Keratinocyte (primary cell): ENCODE data around the gene CHST8. TPM values are rescaled to one million over a fixed set of nuclear protein-coding genes. Genes with fewer than 3 reads are reported as not detected.

Experiments used
- DNase-seq: peaks from one replicate; pipeline ENCODE4 v3.0.0-alpha.2; 2011; ENCODE audit warnings: low read depth, missing footprints, low spot score
- FAIRE-seq: peaks from 2 replicates; lab custom pipeline; 2011; peaks lifted over from hg19 to GRCh38; lab: Jason Lieb, UNC
- H2AFZ ChIP-seq: 2 replicates; pipeline ENCODE4 v1.6.0; 2012; ENCODE audit warnings: low read length, control low read depth, inconsistent platforms; ENCODE audit not compliant: control insufficient read depth
- H3K27ac ChIP-seq: 2 replicates; pipeline ENCODE4 v1.5.1; 2011; ENCODE audit warnings: low read length; ENCODE audit not compliant: control insufficient read depth, insufficient read depth
- H3K27me3 ChIP-seq: 3 replicates; pipeline ENCODE4 v1.6.0; 2011; ENCODE audit warnings: low read length; ENCODE audit not compliant: control insufficient read depth, insufficient read depth; ENCODE audit errors: extremely low read depth
- H3K36me3 ChIP-seq, 2 experiments: 2 replicates in 1 of 2; 3 replicates in 1 of 2; pipeline ENCODE4 v1.5.1; 2011; ENCODE audit warnings: low read length in 2 of 2, mild to moderate bottlenecking in 1 of 2; ENCODE audit not compliant: control insufficient read depth in 2 of 2, insufficient read depth in 2 of 2; ENCODE audit errors: extremely low read depth in 1 of 2
- H3K4me1 ChIP-seq: 3 replicates; pipeline ENCODE4 v1.5.1; 2011; ENCODE audit warnings: low read length; ENCODE audit not compliant: control insufficient read depth, insufficient read depth; ENCODE audit errors: extremely low read depth
- H3K4me2 ChIP-seq: 3 replicates; pipeline ENCODE4 v1.6.0; 2011; ENCODE audit warnings: low read depth, low read length; ENCODE audit not compliant: control insufficient read depth, insufficient read depth; ENCODE audit errors: extremely low read depth
- H3K4me3 ChIP-seq, 3 experiments: fragments of 200-600 bp in 1 of 3; sonication (generic) in 1 of 3; 2 replicates in 2 of 3; 3 replicates in 1 of 3; pipeline ENCODE4 v1.5.1; 2011 to 2016; ENCODE audit warnings: low read length in 3 of 3, mild to moderate bottlenecking in 3 of 3, control low read depth in 2 of 3, inconsistent platforms in 1 of 3, low read depth in 1 of 3, mixed read lengths in 1 of 3, mixed run types in 1 of 3, moderate library complexity in 1 of 3; ENCODE audit not compliant: control insufficient read depth in 2 of 3, insufficient read depth in 2 of 3; ENCODE audit errors: extremely low read depth in 1 of 3
- H3K79me2 ChIP-seq: 2 replicates; pipeline ENCODE4 v1.6.0; 2012; ENCODE audit warnings: low read length; ENCODE audit not compliant: control insufficient read depth, insufficient read depth
- H3K9ac ChIP-seq: 3 replicates; pipeline ENCODE4 v1.6.0; 2011; ENCODE audit warnings: low read length; ENCODE audit not compliant: control insufficient read depth, insufficient read depth; ENCODE audit errors: extremely low read depth
- H3K9me1 ChIP-seq: 3 replicates; pipeline ENCODE4 v1.6.0; 2011; ENCODE audit warnings: low read length; ENCODE audit not compliant: control insufficient read depth, insufficient read depth; ENCODE audit errors: extremely low read depth
- H3K9me3 ChIP-seq: 2 replicates; pipeline ENCODE4 v1.5.1; 2012; ENCODE audit warnings: low read depth, low read length; ENCODE audit not compliant: control insufficient read depth
- H4K20me1 ChIP-seq: 3 replicates; pipeline ENCODE4 v1.6.0; 2011; ENCODE audit warnings: low read length; ENCODE audit not compliant: control insufficient read depth, insufficient read depth; ENCODE audit errors: extremely low read depth
- EZH2 ChIP-seq: IDR thresholded peaks from one replicate; pipeline ENCODE4 v1.6.1; 2012; ENCODE audit warnings: inconsistent platforms, mild to moderate bottlenecking, low read length, moderate library complexity
- dilution Hi-C: fragments of 300-500 bp; cut with MboI; formaldehyde crosslinking; loops from one replicate; pipeline ENCODE4 v1.7.0; 2020; ENCODE audit warnings: low sequenced_read_pairs; ENCODE audit not compliant: extremely low pct_ligation_motif_present
- polyA plus RNA-seq, 5 experiments: library from polyadenylated mRNA; depleted of rRNA in 3 of 5; stranded (reverse) in 3 of 5; stranded (forward) in 1 of 5; unstranded in 1 of 5; fragments of >200 nt; gene quantifications; 1 replicate in 1 of 5; 2 replicates in 3 of 5; 3 replicates in 1 of 5; pipeline versions ENCODE4 v1.2.1 to v1.2.3, GENCODE V29; 2011 to 2012; ENCODE audit warnings: missing spikeins in 2 of 5, low read depth in 1 of 5, low replicate concordance in 1 of 5
- TF ChIP-seq, protein P1 (sequence below), 3 experiments: IDR thresholded peaks in 1 of 3; conservative IDR thresholded peaks in 1 of 3; optimal IDR thresholded peaks in 1 of 3; 2 replicates in 2 of 3; 3 replicates in 1 of 3; pipeline versions ENCODE3 to v1.5.1; 2011; ENCODE audit warnings: low read length in 3 of 3, mild to moderate bottlenecking in 3 of 3, moderate library complexity in 2 of 3, control low read depth in 1 of 3, inconsistent platforms in 1 of 3; ENCODE audit not compliant: insufficient read depth in 2 of 3; ENCODE audit errors: extremely low read depth in 1 of 3

CHST8 gene
- polyA plus RNA-seq, 1 donor (not counting 4 experiments of a cell fraction or from before 2014, with no cell fraction given), result not detected

GRCh38 chr19:33726756-33727155 is 105.0 kb downstream of the CHST8 start:
- dilution Hi-C loops, result no loop called here
- DNase-seq, result no peak
- Histone ChIP-seq H3K27me3 (no peaks in the 10 kb centered on the region), H3K4me1 (no peaks in the 10 kb centered on the region), H3K9me1 (no peaks in the 10 kb centered on the region), H2AFZ (no peak overlapping the region), H3K4me2 (no peak overlapping the region), H3K9me3 (peaks cover 3% of the 10 kb centered on the region), H3K4me3 (no peak overlapping the region), H3K27ac (no peak overlapping the region), H3K9ac (no peak overlapping the region), H3K36me3 (no peaks in the 10 kb centered on the region), H4K20me1 (no peaks in the 10 kb centered on the region), H3K79me2 (no peaks in the 10 kb centered on the region)
- FAIRE-seq, result no peak
- TF ChIP-seq, protein P1, sequence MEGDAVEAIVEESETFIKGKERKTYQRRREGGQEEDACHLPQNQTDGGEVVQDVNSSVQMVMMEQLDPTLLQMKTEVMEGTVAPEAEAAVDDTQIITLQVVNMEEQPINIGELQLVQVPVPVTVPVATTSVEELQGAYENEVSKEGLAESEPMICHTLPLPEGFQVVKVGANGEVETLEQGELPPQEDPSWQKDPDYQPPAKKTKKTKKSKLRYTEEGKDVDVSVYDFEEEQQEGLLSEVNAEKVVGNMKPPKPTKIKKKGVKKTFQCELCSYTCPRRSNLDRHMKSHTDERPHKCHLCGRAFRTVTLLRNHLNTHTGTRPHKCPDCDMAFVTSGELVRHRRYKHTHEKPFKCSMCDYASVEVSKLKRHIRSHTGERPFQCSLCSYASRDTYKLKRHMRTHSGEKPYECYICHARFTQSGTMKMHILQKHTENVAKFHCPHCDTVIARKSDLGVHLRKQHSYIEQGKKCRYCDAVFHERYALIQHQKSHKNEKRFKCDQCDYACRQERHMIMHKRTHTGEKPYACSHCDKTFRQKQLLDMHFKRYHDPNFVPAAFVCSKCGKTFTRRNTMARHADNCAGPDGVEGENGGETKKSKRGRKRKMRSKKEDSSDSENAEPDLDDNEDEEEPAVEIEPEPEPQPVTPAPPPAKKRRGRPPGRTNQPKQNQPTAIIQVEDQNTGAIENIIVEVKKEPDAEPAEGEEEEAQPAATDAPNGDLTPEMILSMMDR (optimal IDR thresholded peaks at IDR 0.05 in 1 of 3, IDR thresholded peaks at IDR 0.05 in 1 of 3, conservative IDR thresholded peaks at IDR 0.05 in 1 of 3; ENCODE audit: extremely low read depth in 1 of 3, insufficient read depth in 2 of 3, low read length in 3 of 3), result no peak
- TF ChIP-seq EZH2, result no peak

- H3K4me3 ChIP-seq, result no peak overlapping the region
- TF ChIP-seq EZH2, result no peak
- TF ChIP-seq, protein P1 (optimal IDR thresholded peaks at IDR 0.05 in 1 of 3, IDR thresholded peaks at IDR 0.05 in 1 of 3, conservative IDR thresholded peaks at IDR 0.05 in 1 of 3; ENCODE audit: extremely low read depth in 1 of 3, insufficient read depth in 2 of 3, low read length in 3 of 3), result no peak
- no peaks in the 10 kb centered on the region for H3K4me1 ChIP-seq
- no peaks in the 10 kb centered on the region for H3K27me3 ChIP-seq
- peaks cover 3% of the 10 kb centered on the region for H3K9me3 ChIP-seq
- H3K36me3 ChIP-seq, result no peaks in the 10 kb centered on the region
- H3K27ac ChIP-seq, result no peak overlapping the region
- H3K79me2 ChIP-seq, result no peaks in the 10 kb centered on the region
- H3K9ac ChIP-seq, result no peak overlapping the region
- H3K9me1 ChIP-seq, result no peaks in the 10 kb centered on the region
- FAIRE-seq (no peak), DNase-seq (no peak)
- no peak overlapping the region for H2AFZ ChIP-seq
- dilution Hi-C loops, result no loop called here
- H3K4me2 ChIP-seq, result no peak overlapping the region
- H4K20me1 ChIP-seq, result no peaks in the 10 kb centered on the region
Observed at GRCh38 chr19:33727331-33727998, 105.7 kb downstream of the CHST8 start.
